H1 (cell line): ENCODE measurements around the gene SYNJ2BP. TPM values are rescaled to one million over a fixed set of nuclear protein-coding genes. Genes with fewer than 3 reads are reported as not detected.

Source experiments
- GABPA ChIP-seq: IDR thresholded peaks from 2 replicates; pipeline ENCODE4 v1.6.1; 2011; ENCODE audit warnings: mild to moderate bottlenecking, low read length, moderate library complexity, borderline replicate concordance; ENCODE audit not compliant: insufficient read depth
- KDM1A ChIP-seq: fragments of 200-600, 300-600 bp; sonication (generic); IDR thresholded peaks from 2 replicates; pipeline ENCODE4 v1.7.1; 2016; ENCODE audit warnings: mild to moderate bottlenecking, low read length, borderline replicate concordance
- POLR2A ChIP-seq, 2 experiments: IDR thresholded peaks; 1 replicate in 1 of 2; 2 replicates in 1 of 2; pipeline ENCODE4 v1.6.1; 2011; ENCODE audit warnings: low read depth in 2 of 2, low read length in 2 of 2, mild to moderate bottlenecking in 2 of 2; ENCODE audit errors: control extremely low read depth in 1 of 2
- POLR2AphosphoS5 ChIP-seq: IDR thresholded peaks from 2 replicates; pipeline ENCODE4 v1.6.1; 2011; ENCODE audit warnings: low read depth, low read length
- RFX5 ChIP-seq: IDR thresholded peaks from 2 replicates; pipeline ENCODE4 v1.6.1; 2011; ENCODE audit warnings: low read depth, low read length, improper control_type of control experiment, borderline replicate concordance
- SIX5 ChIP-seq: IDR thresholded peaks from 2 replicates; pipeline ENCODE4 v1.6.1; 2011; ENCODE audit warnings: mild to moderate bottlenecking, low read depth, low read length
- polyA plus RNA-seq, 7 experiments: library from polyadenylated mRNA; depleted of rRNA in 3 of 7; stranded (reverse) in 5 of 7; unstranded in 2 of 7; fragments of >200 nt in 5 of 7; fragments of 200-250 nt in 2 of 7; gene quantifications; 1 replicate in 5 of 7; 2 replicates in 1 of 7; 4 replicates in 1 of 7; pipeline versions ENCODE4 v1.2.1 to v1.2.3, GENCODE V29; 2011 to 2013; ENCODE audit warnings: missing spikeins in 2 of 7, mixed read lengths in 2 of 7
- total RNA-seq: library from RNA; stranded (reverse); fragmentation: NEBNext Ultra II Directional; extraction: Animal tissue kit (Norgen Biotek cat#: 25700); gene quantifications from 2 replicates; pipeline ENCODE4 v1.2.1, GENCODE V29; 2021
- TF ChIP-seq, protein P1 (sequence below): IDR thresholded peaks from 2 replicates; pipeline ENCODE4 v1.6.1; 2012; ENCODE audit warnings: low read length, inconsistent platforms
- TF ChIP-seq, protein P2 (sequence below): fragments of 300-600 bp; sonication (generic); IDR thresholded peaks from 2 replicates; pipeline ENCODE4 v1.7.1; 2012; ENCODE audit warnings: low read length, moderate library complexity, mild to moderate bottlenecking, inconsistent platforms; ENCODE audit not compliant: insufficient replicate concordance

Gene SYNJ2BP
- total and polyA plus RNA-seq, 2 of the 8 experiments (the other 6 are each of a cell fraction or from before 2014, with no cell fraction given) = 9.6 to 30.6 TPM

GRCh38 chr14:70416725-70417349 lies at the start of gene SYNJ2BP (continued):
- TF ChIP-seq RFX5 (no peak), SIX5 (peak; percentile 56), GABPA (peak; percentile 91; the same call in 1 of the 2 replicates), POLR2AphosphoS5 (peak; percentile 67), POLR2A (IDR thresholded peaks at IDR 0.05; ENCODE audit: control extremely low read depth in 1 of 2, low read depth in 2 of 2, low read length in 2 of 2) (peak in 1 of 2 experiments; percentile 74; a peak in 2 of 3 replicates), KDM1A (0 out of 2 replicates have a peak, but pooled peaks have one; percentile 28)
- TF ChIP-seq, protein P1, sequence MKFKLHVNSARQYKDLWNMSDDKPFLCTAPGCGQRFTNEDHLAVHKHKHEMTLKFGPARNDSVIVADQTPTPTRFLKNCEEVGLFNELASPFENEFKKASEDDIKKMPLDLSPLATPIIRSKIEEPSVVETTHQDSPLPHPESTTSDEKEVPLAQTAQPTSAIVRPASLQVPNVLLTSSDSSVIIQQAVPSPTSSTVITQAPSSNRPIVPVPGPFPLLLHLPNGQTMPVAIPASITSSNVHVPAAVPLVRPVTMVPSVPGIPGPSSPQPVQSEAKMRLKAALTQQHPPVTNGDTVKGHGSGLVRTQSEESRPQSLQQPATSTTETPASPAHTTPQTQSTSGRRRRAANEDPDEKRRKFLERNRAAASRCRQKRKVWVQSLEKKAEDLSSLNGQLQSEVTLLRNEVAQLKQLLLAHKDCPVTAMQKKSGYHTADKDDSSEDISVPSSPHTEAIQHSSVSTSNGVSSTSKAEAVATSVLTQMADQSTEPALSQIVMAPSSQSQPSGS = no peak
- TF ChIP-seq, protein P2, sequence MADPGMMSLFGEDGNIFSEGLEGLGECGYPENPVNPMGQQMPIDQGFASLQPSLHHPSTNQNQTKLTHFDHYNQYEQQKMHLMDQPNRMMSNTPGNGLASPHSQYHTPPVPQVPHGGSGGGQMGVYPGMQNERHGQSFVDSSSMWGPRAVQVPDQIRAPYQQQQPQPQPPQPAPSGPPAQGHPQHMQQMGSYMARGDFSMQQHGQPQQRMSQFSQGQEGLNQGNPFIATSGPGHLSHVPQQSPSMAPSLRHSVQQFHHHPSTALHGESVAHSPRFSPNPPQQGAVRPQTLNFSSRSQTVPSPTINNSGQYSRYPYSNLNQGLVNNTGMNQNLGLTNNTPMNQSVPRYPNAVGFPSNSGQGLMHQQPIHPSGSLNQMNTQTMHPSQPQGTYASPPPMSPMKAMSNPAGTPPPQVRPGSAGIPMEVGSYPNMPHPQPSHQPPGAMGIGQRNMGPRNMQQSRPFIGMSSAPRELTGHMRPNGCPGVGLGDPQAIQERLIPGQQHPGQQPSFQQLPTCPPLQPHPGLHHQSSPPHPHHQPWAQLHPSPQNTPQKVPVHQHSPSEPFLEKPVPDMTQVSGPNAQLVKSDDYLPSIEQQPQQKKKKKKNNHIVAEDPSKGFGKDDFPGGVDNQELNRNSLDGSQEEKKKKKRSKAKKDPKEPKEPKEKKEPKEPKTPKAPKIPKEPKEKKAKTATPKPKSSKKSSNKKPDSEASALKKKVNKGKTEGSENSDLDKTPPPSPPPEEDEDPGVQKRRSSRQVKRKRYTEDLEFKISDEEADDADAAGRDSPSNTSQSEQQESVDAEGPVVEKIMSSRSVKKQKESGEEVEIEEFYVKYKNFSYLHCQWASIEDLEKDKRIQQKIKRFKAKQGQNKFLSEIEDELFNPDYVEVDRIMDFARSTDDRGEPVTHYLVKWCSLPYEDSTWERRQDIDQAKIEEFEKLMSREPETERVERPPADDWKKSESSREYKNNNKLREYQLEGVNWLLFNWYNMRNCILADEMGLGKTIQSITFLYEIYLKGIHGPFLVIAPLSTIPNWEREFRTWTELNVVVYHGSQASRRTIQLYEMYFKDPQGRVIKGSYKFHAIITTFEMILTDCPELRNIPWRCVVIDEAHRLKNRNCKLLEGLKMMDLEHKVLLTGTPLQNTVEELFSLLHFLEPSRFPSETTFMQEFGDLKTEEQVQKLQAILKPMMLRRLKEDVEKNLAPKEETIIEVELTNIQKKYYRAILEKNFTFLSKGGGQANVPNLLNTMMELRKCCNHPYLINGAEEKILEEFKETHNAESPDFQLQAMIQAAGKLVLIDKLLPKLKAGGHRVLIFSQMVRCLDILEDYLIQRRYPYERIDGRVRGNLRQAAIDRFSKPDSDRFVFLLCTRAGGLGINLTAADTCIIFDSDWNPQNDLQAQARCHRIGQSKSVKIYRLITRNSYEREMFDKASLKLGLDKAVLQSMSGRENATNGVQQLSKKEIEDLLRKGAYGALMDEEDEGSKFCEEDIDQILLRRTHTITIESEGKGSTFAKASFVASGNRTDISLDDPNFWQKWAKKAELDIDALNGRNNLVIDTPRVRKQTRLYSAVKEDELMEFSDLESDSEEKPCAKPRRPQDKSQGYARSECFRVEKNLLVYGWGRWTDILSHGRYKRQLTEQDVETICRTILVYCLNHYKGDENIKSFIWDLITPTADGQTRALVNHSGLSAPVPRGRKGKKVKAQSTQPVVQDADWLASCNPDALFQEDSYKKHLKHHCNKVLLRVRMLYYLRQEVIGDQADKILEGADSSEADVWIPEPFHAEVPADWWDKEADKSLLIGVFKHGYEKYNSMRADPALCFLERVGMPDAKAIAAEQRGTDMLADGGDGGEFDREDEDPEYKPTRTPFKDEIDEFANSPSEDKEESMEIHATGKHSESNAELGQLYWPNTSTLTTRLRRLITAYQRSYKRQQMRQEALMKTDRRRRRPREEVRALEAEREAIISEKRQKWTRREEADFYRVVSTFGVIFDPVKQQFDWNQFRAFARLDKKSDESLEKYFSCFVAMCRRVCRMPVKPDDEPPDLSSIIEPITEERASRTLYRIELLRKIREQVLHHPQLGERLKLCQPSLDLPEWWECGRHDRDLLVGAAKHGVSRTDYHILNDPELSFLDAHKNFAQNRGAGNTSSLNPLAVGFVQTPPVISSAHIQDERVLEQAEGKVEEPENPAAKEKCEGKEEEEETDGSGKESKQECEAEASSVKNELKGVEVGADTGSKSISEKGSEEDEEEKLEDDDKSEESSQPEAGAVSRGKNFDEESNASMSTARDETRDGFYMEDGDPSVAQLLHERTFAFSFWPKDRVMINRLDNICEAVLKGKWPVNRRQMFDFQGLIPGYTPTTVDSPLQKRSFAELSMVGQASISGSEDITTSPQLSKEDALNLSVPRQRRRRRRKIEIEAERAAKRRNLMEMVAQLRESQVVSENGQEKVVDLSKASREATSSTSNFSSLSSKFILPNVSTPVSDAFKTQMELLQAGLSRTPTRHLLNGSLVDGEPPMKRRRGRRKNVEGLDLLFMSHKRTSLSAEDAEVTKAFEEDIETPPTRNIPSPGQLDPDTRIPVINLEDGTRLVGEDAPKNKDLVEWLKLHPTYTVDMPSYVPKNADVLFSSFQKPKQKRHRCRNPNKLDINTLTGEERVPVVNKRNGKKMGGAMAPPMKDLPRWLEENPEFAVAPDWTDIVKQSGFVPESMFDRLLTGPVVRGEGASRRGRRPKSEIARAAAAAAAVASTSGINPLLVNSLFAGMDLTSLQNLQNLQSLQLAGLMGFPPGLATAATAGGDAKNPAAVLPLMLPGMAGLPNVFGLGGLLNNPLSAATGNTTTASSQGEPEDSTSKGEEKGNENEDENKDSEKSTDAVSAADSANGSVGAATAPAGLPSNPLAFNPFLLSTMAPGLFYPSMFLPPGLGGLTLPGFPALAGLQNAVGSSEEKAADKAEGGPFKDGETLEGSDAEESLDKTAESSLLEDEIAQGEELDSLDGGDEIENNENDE = no peak
